Esophagus squamous epithelium (tissue), 4 donors: ENCODE results near the gene SCARB1.

Experiments
- CTCF ChIP-seq, 6 experiments: fragments of 450-650 bp in 4 of 6; fragments of 200-600 bp in 2 of 6; sonication (generic) in 2 of 6; IDR thresholded peaks; one replicate each; pipeline ENCODE4 v1.5.1; 2016 to 2019; ENCODE audit warnings: antibody characterized with exemption in 6 of 6, mild to moderate bottlenecking in 4 of 6, moderate library complexity in 4 of 6
- POLR2A ChIP-seq, 4 donors: fragments of 450-650 bp; IDR thresholded peaks; one replicate each; pipeline ENCODE4 v1.6.1; 2017; ENCODE audit warnings: antibody characterized with exemption in 4 of 4, mild to moderate bottlenecking in 4 of 4, moderate library complexity in 3 of 4

- TF ChIP-seq CTCF (IDR thresholded peaks at IDR 0.05) (no peak), POLR2A (IDR thresholded peaks at IDR 0.05) (no peak)
These were observed 39.3 kb upstream of the SCARB1 start for GRCh38 chr12:124902916-124903315.
